Fibroblast of villous mesenchyme (primary cell): ENCODE measurements around the gene HOXA7. TPM values are rescaled to one million over a fixed set of nuclear protein-coding genes. Genes with fewer than 3 reads are reported as not detected.
A peak's percentile ranks its signal among the peaks of the same experiment; 100 is the strongest.

Source experiments
- DNase-seq: peaks from one replicate; pipeline ENCODE4 v3.0.0-alpha.2; 2010; ENCODE audit warnings: low read depth
- H3K4me3 ChIP-seq: 2 replicates; pipeline ENCODE4 v1.5.1; 2011; ENCODE audit warnings: low read depth, mild to moderate bottlenecking, low read length
- CTCF ChIP-seq: IDR thresholded peaks from 2 replicates; pipeline ENCODE4 v1.5.1; 2012; ENCODE audit warnings: low read depth, mild to moderate bottlenecking, low read length; ENCODE audit not compliant: insufficient read depth
- total RNA-seq: library from RNA; depleted of rRNA; stranded (reverse); fragments of >200 nt; gene quantifications from 2 replicates; pipeline ENCODE4 v1.2.3, GENCODE V29; 2012

HOXA7 gene
- total RNA-seq, 1 donor, result 2.2 TPM

- peak; percentile 48 for DNase-seq
- no peak overlapping the region for H3K4me3 ChIP-seq
- no peak for TF ChIP-seq CTCF
Measured at GRCh38 chr7:27140126-27140857, 16.2 kb downstream of the HOXA7 start.

- peak overlapping the region; percentile 13 for H3K4me3 ChIP-seq
- no peak for TF ChIP-seq CTCF
- no peak for DNase-seq
Measured at GRCh38 chr7:27139334-27140125, 16.9 kb downstream of the HOXA7 start.

- DNase-seq, result no peak
- TF ChIP-seq CTCF, result no peak
- H3K4me3 ChIP-seq, result no peak overlapping the region
Measured at GRCh38 chr7:27138985-27139333, 17.5 kb downstream of the HOXA7 start.

- DNase-seq, result no peak
- H3K4me3 ChIP-seq, result no peak overlapping the region
- TF ChIP-seq CTCF, result no peak
Measured at GRCh38 chr7:27138472-27138871, 18.0 kb downstream of the HOXA7 start.

GRCh38 chr7:27137640-27138315, 18.7 kb downstream of the HOXA7 start:
- DNase-seq, result no peak
- TF ChIP-seq CTCF, result no peak
- no peak overlapping the region for H3K4me3 ChIP-seq

- TF ChIP-seq CTCF, result no peak
- no peak overlapping the region for H3K4me3 ChIP-seq
- DNase-seq, result peak; percentile 91
Measured at GRCh38 chr7:27134392-27134791, 22.1 kb downstream of the HOXA7 start.
